HT1080 (cell line): ENCODE measurements around the gene DCAF5. TPM values are rescaled to one million over a fixed set of nuclear protein-coding genes. Genes with fewer than 3 reads are reported as not detected.
"Not testable (repeated sequence)": the region's sequence is repeated elsewhere in the genome, so short reads cannot be mapped to it uniquely, and the experiment has no call there.

Experiments used
- DNase-seq: peaks from one replicate; pipeline ENCODE4 v3.0.0-alpha.2; 2015; ENCODE audit warnings: low read depth
- total RNA-seq: library from RNA; depleted of rRNA; stranded (reverse); fragments of >200 nt; shearing (Covaris generic); gene quantifications from 2 replicates; pipeline ENCODE4 v1.2.3, GENCODE V29; 2014

The DCAF5 gene
- total RNA-seq, 1 experiment from 2014 or later = 9.5 TPM

DNA sequence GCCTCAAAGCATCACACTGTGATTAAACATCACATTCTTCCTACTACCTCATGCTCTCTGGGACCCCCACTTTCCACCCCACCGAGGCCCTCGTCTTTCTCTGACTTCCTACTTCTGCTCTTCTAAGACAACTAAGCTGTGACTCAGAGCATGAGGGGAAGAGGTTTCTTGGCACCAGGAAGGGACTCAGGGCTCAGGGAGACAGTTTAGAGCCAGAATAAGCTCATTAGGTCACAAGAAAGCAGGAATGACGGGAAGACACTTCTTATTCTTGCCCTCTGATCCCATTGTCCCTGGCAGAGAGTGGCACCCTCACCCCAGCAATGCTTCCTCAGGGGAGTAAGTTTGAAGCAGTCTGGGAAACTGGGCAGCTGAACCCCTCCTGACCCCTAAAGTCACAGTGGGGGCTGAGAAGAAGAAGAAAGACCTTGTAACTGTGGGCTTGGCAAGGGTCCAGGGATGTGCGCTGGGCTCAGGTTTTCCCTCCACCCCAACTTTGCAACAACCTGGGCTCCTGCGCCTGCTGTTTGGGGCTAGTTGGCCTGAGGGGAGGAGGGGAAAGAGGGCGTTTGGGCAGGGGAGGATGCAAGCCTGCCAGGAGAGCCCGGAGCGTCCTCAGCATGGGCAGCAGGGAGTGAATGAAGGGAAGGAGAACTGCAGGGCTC, 109.2 kb downstream of the DCAF5 start:
- peak; percentile 58 for DNase-seq

GRCh38 chr14:69042787-69043444, 110.0 kb downstream of the DCAF5 start:
- DNase-seq = no peak

DNA sequence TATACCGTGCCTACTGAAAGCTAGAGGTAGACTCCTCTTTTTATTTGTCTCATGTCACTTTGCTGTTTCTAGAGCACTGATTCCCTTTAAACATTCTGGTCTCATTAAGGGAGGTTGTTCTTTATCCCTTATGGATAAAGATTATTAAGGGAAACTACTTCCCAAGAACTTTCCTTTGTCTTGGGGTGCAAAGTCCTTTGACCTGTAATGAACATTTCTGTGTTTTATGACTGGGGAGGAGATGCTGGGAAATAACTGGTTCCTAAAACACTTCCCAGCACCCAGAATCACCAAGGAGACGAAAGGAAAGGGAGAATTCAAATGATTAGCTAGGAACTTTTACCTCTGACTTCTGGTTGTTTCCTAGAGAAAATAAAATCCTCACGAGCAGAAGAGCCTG, 110.6 kb downstream of the DCAF5 start:
- no peak for DNase-seq

GRCh38 chr14:69041783-69042182, 111.1 kb downstream of the DCAF5 start:
- no peak for DNase-seq

- DNase-seq = no peak
Observed at GRCh38 chr14:69040353-69040752, 112.6 kb downstream of the DCAF5 start.

GRCh38 chr14:69039288-69039628, 113.7 kb downstream of the DCAF5 start:
- peak; percentile 87 for DNase-seq

DNA sequence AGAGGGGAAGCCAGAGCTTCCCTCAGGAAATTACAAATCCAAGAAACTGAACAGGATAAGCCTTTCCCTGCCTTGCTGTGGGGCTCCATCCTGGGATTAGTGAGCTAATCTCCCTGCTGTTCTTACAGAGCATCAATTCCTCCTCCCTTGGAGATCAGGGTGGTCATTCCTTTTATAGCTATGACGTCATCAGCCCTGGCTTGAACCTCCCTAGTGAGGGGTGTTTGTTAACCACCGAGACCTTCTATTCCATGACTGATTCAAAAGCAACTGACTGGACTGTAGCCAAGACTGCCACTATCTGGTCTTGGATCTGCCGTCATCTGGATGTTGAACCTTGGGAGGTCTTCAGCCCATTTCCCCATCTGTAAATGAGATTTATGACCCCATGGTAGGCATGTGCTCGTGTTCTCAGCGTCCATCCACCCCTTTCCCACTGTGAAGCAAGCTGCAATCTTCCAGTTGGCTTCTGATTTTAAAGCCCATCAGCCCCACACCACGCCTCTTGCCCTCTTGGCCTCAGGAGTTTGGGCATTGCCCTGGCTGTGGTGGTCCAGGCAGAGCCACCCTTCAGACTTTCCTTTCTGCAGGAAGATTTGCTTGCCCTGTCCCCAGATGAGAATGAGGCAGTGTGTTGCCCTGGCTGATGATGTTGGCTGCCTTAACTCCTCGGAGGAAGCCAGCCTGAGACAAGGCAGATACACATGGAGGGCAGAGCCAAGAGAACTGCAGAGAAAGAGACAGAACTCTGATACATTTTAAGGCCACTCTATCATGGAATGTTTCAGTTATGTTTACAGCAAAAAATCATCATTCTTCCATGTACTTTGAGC, 114.2 kb downstream of the DCAF5 start:
- peak; percentile 88 for DNase-seq

- peak; percentile 58 for DNase-seq
Observed at GRCh38 chr14:69037790-69038454, 115.0 kb downstream of the DCAF5 start.

GRCh38 chr14:69036757-69037506, 116.0 kb downstream of the DCAF5 start:
- no peak for DNase-seq

DNA sequence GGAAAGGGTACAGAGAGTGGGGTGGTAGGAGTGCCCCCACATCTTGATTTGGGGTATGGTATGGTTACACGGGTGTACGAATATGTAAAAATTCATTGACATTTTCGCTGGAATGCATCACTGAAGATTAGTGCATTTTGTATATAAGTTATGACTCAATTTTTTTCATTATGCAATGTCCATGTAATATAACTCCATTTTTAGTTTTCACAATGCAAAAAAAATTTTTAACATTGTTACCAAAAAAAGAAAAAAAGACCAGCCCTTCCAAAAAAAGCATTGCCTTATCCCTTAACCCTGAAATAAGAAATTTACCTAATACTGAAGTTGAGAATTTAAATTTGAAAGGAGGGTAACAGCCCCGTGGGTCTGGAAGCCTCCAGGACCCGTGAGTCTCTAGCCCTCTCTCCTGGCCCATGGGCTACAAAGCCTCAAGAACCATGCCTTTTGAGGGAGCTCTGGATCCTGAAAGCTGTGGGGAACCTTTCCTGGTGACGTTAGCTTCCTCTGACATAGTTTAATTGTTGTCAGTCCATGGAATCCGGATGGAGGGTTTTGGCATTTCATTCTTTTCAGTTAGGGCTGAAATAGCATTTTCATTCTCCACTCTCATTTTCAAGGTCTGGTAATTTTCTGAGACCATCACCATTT, 118.2 kb downstream of the DCAF5 start:
- no peak for DNase-seq

- DNase-seq = no peak
Observed at GRCh38 chr14:69027242-69027913, 125.5 kb downstream of the DCAF5 start.

- no peak for DNase-seq
Observed at GRCh38 chr14:69023035-69023434, 129.9 kb downstream of the DCAF5 start.

DNA sequence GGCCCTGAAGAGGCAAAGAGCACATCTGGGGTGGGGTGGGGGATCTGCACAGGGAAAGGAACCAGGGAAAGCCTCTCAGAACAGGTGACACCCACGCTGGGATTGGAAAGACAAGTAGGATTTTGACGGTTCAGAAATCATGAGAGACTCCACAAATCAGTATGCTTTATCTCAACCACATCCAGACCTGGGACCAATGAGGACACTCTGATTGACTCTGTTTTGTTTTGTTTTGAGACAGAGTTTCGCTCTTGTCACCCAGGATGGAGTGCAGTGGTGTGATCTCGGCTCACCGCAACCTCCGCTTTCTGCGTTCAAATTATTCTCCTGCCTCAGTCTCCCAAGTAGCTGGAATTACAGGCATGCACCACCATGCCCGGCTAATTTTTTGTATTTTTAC, 130.8 kb downstream of the DCAF5 start:
- DNase-seq = not testable (repeated sequence)

- no peak for DNase-seq
Observed at GRCh38 chr14:69017706-69018105, 135.2 kb downstream of the DCAF5 start.

DNA sequence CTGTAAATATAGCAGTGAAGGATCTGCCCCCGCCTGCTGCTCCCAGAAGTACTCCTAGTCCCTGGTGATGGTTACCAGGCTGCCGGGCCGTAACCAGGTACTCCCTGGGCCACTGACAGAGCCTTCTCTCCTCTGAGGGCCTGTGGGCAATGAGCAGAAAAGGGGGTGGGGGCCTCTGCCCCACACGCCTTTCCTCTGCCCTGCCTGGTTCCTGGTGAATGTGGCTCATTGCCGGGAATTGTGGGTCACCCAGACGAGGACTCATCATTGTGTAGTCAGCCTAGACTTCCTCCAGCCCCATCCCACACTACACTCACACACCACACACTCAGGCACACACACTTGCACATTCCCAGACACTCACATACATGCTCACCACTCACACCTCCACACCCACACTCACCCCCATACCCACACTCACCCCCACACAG, 138.1 kb downstream of the DCAF5 start:
- peak; percentile 44 for DNase-seq

DNA sequence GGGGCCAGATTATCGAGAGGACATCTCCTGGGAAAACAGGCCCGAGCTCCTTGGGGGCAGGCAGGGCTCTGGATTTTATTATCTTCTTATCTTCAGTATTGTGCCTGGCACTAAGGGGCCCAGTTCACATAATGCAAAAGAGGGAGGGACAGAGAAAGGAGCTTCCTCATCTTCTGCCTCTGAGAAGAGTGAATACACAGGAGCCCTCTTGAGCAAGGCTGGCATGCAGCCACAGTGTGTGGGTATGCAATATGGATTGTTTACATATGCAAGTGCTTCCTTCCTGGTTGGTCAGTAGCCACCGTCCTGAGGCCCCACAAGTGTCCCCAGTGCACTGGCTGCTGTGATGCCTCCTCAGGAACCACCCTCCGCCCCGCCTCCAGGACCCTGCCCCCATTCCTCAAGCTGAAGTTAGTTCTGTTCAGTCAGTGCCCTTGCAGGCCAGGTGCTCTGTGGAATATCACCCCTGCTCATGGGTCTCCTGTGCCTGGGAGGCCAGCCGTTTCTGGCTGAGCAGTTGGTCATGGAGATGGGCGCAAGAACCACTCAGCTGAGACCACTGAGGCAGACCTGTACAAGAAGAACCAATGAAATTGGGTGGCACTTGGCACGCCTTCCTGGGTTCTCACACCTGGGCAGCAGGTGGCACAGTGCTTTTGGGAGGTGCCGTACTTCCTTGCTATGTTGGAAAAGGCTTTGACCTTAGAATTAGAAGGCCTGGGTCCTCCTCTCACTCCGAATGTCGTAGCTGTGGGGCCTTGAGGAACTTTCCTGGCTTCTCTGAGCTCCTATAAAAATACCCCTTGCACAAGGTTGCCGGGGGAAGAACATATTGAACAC, 138.8 kb downstream of the DCAF5 start:
- peak; percentile 79 for DNase-seq

DNA sequence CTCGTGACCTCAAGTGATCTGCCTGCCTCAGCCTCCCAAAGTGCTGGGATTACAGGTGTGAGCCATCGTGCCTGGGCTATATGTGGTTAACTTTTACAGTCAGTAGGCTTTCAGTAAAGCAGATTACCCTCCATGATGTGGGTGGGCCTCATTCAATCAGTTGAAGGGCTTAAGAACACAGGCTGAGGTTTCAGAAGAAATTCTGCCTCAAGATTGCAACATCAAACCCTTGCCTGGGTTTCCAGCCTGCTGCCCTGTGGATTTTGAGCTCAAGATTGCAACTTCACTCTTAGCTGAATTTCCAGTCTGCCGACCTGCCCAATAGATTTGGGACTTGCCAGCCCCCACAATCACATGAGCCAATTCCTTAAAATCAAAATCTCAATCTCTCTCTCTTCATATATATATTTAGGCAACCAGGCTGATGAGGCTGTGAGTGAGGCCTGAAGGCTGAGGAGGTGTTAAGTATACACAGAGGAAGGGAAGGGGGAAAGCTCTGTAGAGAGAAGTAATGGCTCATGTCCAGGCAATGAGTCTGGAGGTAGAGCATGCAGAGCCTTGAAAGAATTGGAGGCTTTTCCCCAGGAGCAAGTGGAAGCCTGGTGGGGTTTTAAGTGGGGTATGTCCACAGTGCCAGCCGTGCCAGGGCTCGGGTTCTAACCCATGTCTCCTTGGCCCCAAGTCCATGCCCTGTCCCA, 140.5 kb downstream of the DCAF5 start:
- no peak for DNase-seq

DNA sequence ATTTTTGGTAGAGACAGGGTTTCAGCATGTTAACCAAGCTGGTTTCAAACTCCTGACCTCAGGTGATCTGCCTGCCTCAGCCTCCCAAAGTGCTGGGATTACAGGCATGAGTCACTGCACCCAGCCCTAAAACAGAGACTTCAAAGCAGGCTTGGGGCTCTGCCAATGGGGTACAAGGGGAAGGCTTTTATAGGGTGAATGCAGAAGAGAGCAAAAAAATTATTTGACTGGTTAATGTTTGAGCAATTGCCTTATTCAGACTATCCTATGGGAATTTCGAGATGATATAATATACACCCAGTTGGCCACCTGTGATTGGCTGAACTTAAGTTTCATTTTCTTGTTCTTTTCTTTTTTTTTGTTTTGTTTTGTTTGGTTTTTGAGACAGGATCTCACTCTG, 142.3 kb downstream of the DCAF5 start:
- no peak for DNase-seq
